ENCODE data around the gene CCDC70.

Gene CCDC70

DNA sequence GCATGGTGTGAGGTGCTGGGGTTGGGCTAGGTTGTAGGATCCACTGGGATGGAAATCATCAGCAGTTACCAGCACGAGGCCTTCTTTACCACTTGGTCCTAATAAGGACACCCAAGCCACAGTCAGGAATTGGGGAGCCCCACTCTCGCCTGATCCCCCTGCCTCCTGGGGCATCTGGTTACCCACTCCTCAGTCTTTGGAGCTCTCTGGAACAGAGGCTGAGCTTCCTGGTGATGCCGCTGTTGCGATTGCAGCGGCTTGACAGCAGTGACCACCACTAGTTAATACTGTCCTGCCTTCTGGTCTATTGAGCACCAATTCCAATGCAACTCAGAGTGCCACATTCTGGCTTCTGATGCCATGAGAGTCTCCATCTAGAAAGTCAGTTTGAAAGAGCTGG lies 30.2 kb upstream of the CCDC70 start:
- DNase-seq, result no peak

- peak; percentile 65 for DNase-seq
Measured at GRCh38 chr13:51832471-51833152, 29.2 kb upstream of the CCDC70 start.

DNA sequence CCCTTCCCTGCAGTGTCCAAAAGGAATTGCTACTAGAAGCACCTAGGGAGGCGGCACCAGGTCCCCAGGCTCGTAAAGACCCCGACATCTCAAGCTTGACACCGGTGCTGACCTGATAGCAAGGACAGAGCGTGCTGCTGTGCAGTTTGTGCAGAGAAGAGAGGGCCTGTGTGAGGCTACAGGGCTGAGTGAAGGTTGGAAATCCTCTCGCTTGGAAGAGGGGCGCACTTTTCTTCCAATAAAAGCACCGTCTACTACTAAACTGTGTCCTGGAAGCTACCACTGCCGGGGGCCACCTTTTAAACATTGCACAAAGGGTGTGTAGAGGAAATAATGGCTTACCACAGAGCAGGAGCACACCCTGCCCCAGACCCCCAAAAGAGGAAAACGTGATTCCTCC lies 27.8 kb upstream of the CCDC70 start:
- no peak for DNase-seq

GRCh38 chr13:51834581-51835171 lies 27.1 kb upstream of the CCDC70 start:
- no peak for DNase-seq

DNA sequence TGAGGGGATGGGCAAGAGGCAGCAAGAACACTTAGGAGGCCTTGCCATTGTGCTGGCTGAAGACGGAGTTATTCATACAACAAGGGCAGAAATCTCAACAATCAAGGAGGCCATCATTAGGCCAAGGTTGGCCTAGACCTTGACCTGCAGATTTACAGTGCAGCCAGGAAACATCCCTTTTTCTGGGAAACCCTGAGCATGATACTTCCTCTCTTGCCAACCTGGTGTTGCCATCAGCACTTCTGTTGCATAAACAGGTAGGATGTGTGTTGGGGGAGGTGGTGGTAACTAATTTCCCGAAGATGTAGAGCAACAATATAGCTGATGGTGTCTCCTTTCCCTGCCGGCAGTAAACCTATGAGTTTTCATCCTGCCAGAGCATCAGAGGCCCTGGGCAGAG lies 24.8 kb upstream of the CCDC70 start:
- DNase-seq, result no peak

DNA sequence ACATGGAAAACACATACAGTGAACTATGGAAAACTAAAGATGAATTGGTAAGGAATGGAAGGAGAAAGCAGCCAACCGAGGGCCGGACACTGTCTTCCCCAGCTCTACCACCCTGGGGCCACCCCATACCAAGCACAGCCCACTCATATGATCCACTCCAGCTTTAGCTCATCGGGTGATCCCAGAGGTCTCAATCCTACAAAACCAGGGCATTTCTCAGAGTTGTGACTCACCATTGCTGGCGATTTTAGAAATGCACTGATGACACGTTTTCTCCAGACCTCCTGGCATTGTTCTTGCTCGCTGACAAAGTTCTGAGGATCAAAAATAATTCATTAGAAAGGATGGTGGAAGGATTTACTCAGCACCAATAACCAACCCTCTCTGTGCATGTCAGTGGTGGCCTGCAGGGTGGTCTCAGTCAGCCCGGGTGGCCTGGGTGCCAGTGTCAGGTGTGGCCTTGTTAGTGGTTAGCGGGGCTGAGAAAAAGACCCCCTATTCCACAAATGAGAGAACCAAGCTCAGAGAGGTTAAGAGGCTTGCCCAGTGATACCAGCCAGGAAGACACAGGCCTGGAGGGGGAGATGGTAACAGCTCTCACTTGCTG lies 23.4 kb upstream of the CCDC70 start:
- no peak for DNase-seq

GRCh38 chr13:51839711-51840540 lies 21.8 kb upstream of the CCDC70 start:
- DNase-seq, result no peak

- DNase-seq, result no peak
Measured at GRCh38 chr13:51840917-51841316, 20.9 kb upstream of the CCDC70 start.

DNA sequence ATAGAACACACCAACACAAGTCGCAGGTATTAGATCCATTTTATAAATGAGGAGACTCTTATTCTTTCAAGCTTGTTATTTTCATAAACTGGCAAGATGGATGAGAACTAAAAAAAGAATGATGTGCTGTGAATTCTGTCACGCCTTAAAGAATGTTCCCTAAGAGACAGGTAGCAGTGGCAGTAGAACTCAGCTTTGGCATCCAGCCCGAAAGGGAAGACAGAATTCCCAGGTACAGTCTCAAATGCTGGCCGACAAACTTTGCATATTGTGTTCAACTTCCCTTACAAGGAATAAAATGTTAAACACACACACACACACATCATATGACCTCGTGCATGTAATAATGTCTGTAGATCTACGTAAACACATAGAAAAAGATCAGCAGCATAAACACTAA lies 20.0 kb upstream of the CCDC70 start:
- no peak for DNase-seq

GRCh38 chr13:51843529-51843928 lies 18.2 kb upstream of the CCDC70 start:
- DNase-seq, result no peak

DNA sequence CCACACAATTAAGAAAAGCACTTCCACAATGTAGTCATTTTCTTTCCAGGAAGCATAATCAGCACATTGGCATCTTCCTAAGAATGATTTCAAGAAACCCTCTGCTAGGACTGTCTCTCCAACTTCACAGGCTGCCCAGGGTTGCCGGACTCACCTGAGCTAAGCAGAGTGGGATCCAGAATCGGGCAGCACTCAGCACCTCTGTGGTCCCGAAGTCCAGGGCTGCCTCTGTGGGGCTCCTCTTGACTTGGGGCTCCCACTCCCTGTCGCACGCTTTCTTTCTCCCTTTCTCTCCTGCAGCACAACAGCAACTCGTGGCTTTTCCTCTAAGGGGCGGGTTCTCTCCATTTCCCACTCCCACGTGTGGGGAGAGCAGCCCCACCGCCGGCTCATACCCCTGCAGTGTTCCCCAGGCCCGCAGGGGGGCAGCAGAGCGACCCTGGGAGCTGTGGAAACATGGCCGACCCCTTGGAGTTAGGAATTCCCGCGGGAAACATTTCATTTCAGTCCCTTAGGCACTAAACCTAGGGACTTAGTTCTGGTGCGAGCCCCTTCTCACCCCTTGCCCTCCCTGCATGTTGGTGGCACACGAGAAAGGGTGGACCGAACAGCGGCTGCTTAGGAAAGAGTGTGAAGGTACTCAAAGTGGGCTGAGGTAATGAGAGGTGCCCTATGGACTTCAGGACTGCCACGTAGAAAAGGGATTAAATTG lies 16.8 kb upstream of the CCDC70 start, which contains the start of gene TMEM272:
Gene TMEM272 (minus strand): TSS at position 316 of the 712 bp plus-strand sequence. CDS start 6,647 bp downstream, outside the sequence.
- peak; percentile 79 for DNase-seq

DNA sequence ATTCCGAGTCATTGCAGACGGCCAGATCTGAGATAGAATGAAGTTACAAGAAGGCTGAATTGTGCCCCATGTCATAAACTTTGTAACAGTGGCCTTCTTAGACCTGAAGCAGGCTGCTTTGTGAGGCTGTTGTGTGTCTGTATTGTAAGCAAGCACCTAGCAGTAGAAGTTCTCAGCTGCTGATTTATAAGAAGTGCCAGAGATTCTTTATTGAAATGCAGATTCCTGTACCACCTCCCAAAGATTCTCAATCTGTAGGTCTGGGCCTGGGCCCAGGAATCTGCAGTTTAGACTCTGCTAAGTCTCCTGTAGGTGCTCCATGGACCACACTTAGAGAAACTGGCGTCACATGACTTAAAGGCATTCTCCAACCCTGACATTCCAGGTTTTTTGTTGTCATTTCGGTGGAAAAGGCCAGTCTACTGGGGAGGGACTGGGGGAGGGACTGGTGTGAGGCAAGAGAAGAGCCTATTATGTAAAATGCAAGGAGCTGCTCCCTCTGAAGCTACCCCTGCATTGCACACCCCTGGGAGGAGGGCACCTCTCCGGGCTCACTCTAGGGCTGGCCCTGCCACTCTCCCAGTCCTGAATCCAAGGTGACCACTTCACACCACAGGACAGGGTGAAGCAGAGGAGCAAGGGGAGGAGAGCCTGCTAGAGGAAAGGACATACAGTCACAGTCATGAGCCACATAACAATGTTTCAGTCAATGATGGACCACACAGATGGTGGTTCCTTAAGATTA lies 16.0 kb upstream of the CCDC70 start:
- no peak for DNase-seq

- DNase-seq, result no peak
Measured at GRCh38 chr13:51846756-51847155, 15.0 kb upstream of the CCDC70 start.

- no peak for DNase-seq
Measured at GRCh38 chr13:51848674-51849073, 13.1 kb upstream of the CCDC70 start.

DNA sequence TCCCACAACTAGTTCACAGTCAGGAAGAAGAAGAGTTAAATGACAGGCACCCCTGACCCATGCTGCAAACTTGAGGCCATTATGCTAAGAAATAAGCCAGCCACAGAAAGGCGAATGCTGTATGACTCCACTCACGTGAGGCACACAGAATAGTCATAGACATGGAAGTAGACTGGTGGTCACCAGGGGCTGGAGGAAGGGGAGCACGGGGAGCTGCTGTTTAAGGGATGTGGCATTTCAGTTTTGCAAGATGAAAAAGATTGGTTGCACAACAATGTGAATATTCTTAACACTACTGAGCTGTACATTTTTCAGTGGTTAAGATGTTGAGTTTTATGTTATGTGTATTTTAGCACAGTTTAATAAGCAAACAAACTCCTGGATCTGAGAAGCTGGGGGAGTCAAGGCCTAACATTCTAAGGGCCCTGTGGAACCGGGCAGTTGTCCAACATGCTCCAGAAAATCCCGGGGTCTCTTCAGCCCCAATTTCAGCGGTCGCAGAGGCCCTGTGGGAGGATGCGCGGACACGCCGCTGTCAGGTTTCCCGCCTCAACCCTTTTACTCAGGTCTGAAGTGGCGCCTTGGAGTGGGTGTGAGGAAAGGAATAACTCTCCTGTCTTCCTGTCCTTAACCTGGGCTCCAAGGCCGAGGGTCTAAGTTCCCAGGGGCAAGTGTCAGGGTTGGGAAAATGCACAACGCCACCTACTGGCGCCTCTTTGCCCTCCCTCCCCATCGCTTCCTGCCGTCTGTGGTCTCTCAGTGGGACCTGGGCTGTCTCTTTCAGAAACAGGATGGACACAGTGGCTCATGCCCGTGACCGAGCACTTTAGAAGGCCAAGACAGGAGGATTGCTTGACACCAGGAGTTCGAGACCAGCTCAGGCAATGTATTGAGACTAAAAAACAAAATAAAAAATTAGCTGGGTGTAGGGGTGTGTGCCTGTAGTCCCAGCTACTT lies 12.3 kb upstream of the CCDC70 start:
- DNase-seq, result peak; percentile 56

GRCh38 chr13:51856027-51856736 lies 5.6 kb upstream of the CCDC70 start:
- no peak for DNase-seq

- DNase-seq, result no peak
Measured at GRCh38 chr13:51856998-51857397, 4.8 kb upstream of the CCDC70 start.

GRCh38 chr13:51858433-51859247 lies 3.1 kb upstream of the CCDC70 start:
- DNase-seq, result no peak

DNA sequence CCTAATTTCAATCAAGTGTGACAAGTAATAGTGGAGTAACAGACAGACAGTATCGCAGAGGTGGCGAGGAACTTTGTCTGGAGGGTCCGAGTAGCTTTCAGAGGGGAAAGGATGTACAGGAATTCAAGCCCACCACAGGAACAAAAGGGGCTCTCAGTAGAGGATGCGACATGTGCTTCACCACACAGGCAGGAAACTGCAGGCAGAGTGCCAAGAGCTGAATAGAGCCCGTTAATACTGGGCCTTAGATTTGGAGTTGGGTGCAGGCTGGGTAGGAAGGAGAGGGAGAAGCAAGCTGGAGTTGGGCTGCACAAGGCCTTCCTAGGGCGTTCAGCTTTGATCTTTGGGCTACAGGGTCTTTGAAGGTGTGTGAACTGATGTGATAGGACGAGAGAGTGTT lies 1.2 kb downstream of the CCDC70 start:
- no peak for DNase-seq

Measured in activated CD4-positive, alpha-beta T cell treated with anti-CD3 and anti-CD28 coated beads for 48 hours (primary cell).